Measurements from ENCODE around the gene POU2F1. TPM values are rescaled to one million over a fixed set of nuclear protein-coding genes. Genes with fewer than 3 reads are reported as not detected.
A peak's percentile ranks its signal among the peaks of the same experiment; 100 is the strongest.

The POU2F1 gene
- total RNA-seq, 1 donor from 2014 or later, result 11.3 TPM

DNA sequence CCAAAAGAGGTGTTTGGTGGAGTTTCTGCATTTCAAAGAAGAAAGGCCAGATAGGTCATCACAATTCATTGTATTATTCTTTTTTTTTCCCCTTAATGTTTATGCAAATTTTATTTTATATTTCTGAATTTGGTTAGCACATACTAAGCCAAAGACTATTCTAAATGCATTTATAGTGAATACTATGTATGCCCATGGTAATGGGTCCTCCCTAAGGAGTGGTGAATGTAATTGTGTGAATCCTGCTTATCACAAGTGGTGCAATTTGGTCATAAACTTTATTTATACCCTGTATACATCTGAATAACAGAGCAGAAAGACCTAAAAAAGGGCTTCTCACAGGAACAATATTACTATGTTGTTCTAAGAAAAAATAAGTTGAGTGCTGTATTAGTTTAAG lies 198.6 kb downstream of the POU2F1 start:
- no peak for DNase-seq (ENCODE audit: low spot score)

- DNase-seq (ENCODE audit: low spot score), result no peak
Measured at GRCh38 chr1:167420510-167420909, 199.8 kb downstream of the POU2F1 start.

DNA sequence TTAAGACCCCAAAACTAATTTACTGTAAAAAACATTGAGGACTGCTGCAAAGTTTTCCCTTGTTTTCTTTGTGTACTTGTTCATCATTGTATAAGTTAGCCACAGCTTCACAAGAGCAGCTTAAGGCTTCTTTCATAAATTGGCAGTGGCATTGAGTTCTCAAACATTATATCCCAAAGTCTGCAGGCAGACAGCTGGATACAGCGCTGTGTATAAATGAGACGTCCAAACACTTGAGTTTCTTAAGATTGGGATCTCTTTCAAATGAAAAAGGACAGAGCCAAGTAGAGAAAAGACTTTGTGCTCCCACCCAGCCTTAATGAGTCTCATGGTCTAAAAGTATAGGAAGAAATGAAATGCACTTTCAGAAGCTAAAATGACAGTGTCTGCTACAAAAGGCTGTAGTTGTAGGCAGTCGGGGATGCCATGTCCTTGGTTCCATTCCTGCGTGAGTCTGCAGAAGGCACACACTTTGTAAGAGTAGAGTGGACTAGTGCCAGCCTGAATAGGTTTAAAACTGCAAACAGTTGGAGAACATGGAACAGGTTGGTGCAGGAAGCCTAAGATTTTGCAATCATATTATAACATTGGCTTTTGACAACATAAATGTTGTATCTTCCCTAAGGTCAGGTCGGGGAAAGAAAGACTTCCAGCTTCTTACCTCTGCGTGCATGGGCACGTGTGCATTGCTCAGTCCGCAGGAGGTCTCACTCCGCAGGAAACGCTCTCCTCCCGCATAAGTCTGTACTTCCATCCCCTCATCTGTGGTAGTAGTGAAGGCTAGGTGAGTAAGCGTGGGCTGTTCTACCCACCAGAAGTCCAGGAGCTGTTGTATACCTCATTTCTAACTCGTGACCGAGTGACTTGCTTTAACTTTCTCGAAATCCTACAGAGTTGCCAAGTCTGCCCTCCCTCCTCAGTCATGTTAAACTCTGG lies 203.3 kb downstream of the POU2F1 start:
- DNase-seq (ENCODE audit: low spot score), result no peak

- DNase-seq (ENCODE audit: low spot score), result no peak
Measured at GRCh38 chr1:167425482-167425881, 204.8 kb downstream of the POU2F1 start.

GRCh38 chr1:167426716-167427115 lies 206.0 kb downstream of the POU2F1 start:
- DNase-seq (ENCODE audit: low spot score), result no peak

DNA sequence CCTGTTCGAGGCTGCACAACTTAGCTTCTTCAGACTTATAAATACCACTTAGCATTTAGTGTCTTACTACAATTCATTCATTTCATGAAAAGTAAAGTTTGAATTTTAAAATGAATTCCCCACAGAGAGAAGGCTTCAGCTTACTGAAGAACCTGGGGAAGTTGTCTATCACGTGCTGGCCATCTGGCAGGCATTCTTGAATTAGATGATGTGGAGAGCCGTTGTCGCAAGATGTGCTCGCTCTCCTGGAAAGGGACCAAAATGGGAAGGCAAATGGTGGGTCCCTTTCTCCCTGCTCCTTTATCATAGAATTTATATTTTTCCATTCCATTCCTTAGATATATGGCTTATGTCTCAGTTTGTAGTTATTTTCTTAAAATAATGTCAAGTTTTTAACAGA lies 207.2 kb downstream of the POU2F1 start:
- no peak for DNase-seq (ENCODE audit: low spot score)

DNA sequence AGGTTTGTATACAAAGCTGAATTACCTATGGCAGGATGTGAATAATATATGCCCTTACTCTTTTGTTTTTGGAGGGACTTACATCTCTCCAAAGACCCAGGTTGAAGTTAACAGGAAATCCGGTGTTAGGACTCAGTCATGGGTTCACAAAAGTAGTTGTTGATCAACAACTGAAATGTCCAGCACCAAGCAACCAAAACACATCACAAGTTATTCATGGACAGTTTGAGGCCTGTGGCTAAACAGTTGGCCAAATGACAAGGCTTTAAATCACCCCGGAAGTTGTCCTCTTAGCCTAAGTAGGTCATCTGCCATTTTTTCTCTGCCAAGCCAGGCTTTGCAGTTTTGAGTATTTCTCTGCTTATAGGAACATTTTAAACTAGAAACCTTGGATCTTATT lies 207.7 kb downstream of the POU2F1 start:
- DNase-seq (ENCODE audit: low spot score), result peak; percentile 59

- no peak for DNase-seq (ENCODE audit: low spot score)
Measured at GRCh38 chr1:167429612-167430011, 208.9 kb downstream of the POU2F1 start.

DNA sequence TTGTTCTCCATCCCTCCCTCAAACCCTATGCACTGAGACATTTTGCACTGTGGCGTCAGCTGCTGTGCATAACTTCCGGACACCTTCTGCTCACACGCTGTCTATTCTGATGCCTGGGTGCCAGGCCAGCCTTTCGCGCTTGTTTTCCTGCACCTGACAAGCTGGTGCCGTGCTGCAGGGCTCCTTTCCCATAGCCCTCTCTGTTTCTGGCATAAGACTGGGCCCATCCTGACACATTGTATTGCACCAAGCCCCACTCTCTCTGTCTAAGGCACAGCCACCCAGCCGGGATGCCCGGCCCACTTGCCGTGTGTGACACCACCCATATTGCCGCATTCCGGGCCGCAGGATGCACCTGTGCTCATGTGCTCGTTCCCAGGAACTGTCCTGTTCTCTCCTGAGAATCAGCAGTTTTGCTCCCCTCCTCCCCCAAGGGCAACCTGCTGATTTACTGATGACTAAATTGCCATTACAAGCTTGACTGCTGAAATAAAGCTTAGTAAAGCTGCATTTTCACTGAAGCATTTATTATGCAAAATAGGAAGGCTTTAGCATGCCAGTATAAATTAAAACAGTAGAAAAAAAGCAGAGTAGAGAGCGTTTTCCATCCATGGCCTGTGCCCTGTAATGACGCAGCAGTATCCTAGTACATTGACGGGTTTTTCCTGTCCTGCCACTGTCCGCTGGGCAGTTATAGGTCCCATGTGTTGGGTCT lies 209.6 kb downstream of the POU2F1 start:
- DNase-seq (ENCODE audit: low spot score), result no peak

GRCh38 chr1:167430849-167431242 lies 210.2 kb downstream of the POU2F1 start:
- no peak for DNase-seq (ENCODE audit: low spot score)

- peak; percentile 14 for DNase-seq (ENCODE audit: low spot score)
Measured at GRCh38 chr1:167431261-167431908, 210.7 kb downstream of the POU2F1 start.

DNA sequence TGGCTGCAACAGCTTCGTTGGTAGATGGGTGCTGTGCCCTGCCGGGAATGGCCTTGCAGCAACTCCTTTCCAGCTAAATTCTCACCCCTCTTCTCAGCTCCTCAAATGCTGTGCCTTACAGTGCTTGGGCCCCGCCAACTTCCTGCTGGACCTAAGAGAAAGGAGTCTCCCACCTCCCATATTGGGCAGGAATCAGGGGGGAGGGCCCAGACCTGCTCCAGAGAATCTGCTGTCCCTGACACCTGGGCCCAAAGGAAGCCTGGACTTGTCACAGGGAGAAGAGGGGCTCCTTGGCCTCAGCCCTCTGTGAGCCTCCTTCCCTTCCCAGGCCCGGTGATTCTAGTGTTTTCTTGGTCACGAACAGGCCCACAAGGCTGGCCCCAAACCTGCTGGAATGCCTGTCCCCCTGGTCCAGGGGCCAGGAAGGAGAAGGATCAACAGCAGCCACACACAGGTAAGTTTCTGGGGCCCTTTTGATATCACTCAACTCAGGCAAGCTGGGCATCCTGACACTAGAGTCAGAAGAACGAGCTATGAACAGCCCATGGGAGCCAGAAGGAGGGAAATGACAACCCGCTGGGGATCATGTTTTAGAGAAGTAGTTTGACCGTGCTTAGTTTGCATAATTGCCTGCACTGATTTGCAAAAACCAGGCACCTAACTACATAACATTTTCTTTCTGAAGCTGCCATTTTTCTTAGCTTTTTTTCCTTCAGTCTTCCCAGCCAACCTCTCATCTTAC lies 211.4 kb downstream of the POU2F1 start:
- DNase-seq (ENCODE audit: low spot score), result no peak

- DNase-seq (ENCODE audit: low spot score), result no peak
Measured at GRCh38 chr1:167432780-167433179, 212.1 kb downstream of the POU2F1 start.

- DNase-seq (ENCODE audit: low spot score), result no peak
Measured at GRCh38 chr1:167433884-167434283, 213.2 kb downstream of the POU2F1 start.

GRCh38 chr1:167434306-167434705 lies 213.6 kb downstream of the POU2F1 start:
- DNase-seq (ENCODE audit: low spot score), result no peak

GRCh38 chr1:167435484-167435883 lies 214.8 kb downstream of the POU2F1 start:
- no peak for DNase-seq (ENCODE audit: low spot score)

GRCh38 chr1:167438171-167439138 lies 217.8 kb downstream of the POU2F1 start:
- no peak for DNase-seq (ENCODE audit: low spot score)

GRCh38 chr1:167439301-167439988 lies 218.8 kb downstream of the POU2F1 start:
- peak; percentile 48 for DNase-seq (ENCODE audit: low spot score)

GRCh38 chr1:167440345-167440744 lies 219.7 kb downstream of the POU2F1 start:
- DNase-seq (ENCODE audit: low spot score), result no peak

DNA sequence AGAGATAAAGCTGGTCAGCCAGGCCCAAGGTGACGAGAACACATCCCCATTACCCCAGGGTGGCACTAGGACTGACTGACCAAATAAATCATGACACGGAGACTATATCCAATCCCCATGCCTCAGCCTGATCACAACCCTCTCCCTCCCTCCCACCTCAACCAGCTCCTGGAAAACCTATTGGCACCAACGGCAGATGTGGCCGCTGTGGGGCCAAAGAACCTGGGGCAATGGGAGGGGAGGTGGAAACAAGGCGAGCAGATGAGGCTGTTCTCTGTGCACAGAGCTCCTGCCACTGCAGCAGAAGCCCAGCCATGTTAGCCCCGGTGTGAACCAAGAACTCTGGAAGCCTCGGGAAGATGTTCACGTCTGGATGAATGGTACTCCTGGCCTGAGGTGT lies 220.1 kb downstream of the POU2F1 start:
- DNase-seq (ENCODE audit: low spot score), result no peak

All from umbilical cord (tissue), 2 donors.